Nephron (organoid): ENCODE measurements around the gene SMYD3.

Source experiments
- H3K27ac Mint-ChIP-seq, 3 experiments: 2 replicates each; pipeline ENCODE4 v1.8.0; 2020; ENCODE audit warnings: mixed read lengths in 3 of 3, mild to moderate bottlenecking in 2 of 3, moderate library complexity in 1 of 3
- H3K27me3 Mint-ChIP-seq: 2 replicates; pipeline ENCODE4 v1.8.0; 2021; ENCODE audit warnings: low read depth, mild to moderate bottlenecking, moderate library complexity, mixed read lengths
- H3K36me3 Mint-ChIP-seq: 2 replicates; pipeline ENCODE4 v1.8.0; 2020; ENCODE audit warnings: low read depth, mixed read lengths
- H3K4me1 Mint-ChIP-seq: 2 replicates; pipeline ENCODE4 v1.8.0; 2020; ENCODE audit warnings: mixed read lengths
- H3K4me3 Mint-ChIP-seq, 3 experiments: 2 replicates each; pipeline ENCODE4 v1.8.0; 2020; ENCODE audit warnings: mild to moderate bottlenecking in 3 of 3, mixed read lengths in 3 of 3, moderate library complexity in 2 of 3
- H3K9me3 Mint-ChIP-seq: 2 replicates; pipeline ENCODE4 v1.8.0; 2020; ENCODE audit warnings: mixed read lengths
- TF ChIP-seq, protein P1 (sequence below), 3 experiments: fragments of 200-600 bp; sonication (generic); IDR thresholded peaks; one replicate each; pipeline ENCODE4 v1.5.0; 2021; ENCODE audit warnings: antibody characterized with exemption in 3 of 3; ENCODE audit not compliant: unreplicated experiment in 3 of 3

Gene SMYD3

DNA sequence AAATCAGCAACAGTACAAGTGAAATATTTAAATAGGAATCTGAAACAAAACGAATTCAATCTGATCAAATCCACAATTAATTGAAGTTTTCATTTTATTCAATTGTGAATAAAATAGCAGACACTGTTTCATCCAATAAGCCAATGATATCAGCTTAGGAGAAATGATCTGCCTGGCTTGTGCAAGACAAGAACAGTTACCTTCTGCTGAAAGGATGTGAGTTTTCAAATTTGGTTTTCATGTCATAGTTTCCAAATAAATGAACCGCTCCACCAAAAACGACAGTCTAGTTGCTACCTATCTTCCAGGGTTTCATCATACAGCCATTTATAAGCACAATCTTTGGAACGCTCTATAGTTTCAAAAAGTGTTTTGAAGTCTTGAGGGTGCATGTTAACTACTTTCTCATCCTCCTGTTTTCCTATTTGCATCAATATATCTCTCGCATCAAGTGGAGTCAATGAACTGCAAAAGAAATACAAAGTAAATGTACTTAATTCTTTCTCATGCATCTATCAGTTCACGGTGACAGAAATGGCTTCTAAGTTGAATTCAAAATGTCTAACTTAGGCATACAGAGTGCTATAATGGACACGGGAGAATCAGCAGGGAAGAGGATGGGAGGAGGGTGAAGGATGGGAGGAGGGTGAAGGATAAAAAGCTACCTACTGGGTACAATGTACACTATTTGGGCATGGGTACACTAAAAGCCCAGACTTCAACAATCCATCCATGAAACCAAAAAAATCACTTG, 33.8 kb upstream of the SMYD3 start:
- H3K9me3 Mint-ChIP-seq, result no peaks in the 10 kb centered on the region
- H3K36me3 Mint-ChIP-seq, result peaks cover 28% of the 10 kb centered on the region
- H3K4me1 Mint-ChIP-seq, result no peaks in the 10 kb centered on the region
- H3K27me3 Mint-ChIP-seq, result no peaks in the 10 kb centered on the region
- H3K4me3 Mint-ChIP-seq, result no peak overlapping the region
- H3K27ac Mint-ChIP-seq, result no peak overlapping the region
- TF ChIP-seq, protein P1, sequence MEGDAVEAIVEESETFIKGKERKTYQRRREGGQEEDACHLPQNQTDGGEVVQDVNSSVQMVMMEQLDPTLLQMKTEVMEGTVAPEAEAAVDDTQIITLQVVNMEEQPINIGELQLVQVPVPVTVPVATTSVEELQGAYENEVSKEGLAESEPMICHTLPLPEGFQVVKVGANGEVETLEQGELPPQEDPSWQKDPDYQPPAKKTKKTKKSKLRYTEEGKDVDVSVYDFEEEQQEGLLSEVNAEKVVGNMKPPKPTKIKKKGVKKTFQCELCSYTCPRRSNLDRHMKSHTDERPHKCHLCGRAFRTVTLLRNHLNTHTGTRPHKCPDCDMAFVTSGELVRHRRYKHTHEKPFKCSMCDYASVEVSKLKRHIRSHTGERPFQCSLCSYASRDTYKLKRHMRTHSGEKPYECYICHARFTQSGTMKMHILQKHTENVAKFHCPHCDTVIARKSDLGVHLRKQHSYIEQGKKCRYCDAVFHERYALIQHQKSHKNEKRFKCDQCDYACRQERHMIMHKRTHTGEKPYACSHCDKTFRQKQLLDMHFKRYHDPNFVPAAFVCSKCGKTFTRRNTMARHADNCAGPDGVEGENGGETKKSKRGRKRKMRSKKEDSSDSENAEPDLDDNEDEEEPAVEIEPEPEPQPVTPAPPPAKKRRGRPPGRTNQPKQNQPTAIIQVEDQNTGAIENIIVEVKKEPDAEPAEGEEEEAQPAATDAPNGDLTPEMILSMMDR (IDR thresholded peaks at IDR 0.05; ENCODE audit: unreplicated experiment in 3 of 3), result no peak

DNA sequence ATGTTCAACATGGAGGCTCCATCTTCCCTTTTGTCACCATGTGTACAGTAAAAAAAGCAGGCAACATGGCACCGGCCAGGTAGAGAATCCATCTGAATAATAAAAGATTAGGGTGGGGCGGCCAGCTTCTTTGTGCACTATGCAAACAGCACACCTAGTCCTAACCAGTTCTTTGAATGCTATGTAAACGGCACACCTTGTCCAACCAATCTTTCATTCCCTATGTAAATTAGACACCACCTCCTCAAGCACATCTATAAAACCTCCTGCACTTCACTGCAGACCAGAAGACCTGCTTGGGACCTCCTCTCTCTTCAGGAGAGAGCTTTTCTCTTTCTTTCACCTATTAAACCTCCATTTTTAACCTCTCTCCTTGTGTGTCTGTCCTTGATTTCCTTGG, 30.8 kb upstream of the SMYD3 start:
- TF ChIP-seq, protein P1 (IDR thresholded peaks at IDR 0.05; ENCODE audit: unreplicated experiment in 3 of 3), result no peak
- no peaks in the 10 kb centered on the region for H3K4me1 Mint-ChIP-seq
- no peak overlapping the region for H3K4me3 Mint-ChIP-seq
- no peak overlapping the region for H3K27ac Mint-ChIP-seq
- H3K36me3 Mint-ChIP-seq, result peaks cover 16% of the 10 kb centered on the region
- H3K27me3 Mint-ChIP-seq, result no peaks in the 10 kb centered on the region
- no peaks in the 10 kb centered on the region for H3K9me3 Mint-ChIP-seq

DNA sequence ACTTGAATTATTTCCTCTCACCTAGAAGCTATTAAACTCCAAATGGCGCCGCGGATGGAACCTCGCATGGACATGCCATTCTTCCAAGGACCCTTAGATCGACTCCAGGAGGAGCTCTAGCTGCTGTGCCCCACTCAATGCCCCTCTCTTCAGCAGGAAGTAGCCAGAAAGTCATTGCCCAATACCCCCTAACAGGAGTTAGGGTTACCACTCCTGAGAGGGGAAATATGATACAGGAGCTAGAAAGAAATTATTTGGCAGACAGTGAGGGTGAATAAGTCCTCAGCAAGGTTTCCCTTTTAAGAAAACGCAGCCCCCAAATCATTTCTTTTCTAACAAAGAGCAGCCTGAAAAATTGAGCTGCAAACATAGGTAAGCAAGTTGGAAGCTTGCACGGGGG, 30.4 kb upstream of the SMYD3 start:
- no peak overlapping the region for H3K27ac Mint-ChIP-seq
- no peak overlapping the region for H3K4me3 Mint-ChIP-seq
- no peaks in the 10 kb centered on the region for H3K9me3 Mint-ChIP-seq
- H3K27me3 Mint-ChIP-seq, result no peaks in the 10 kb centered on the region
- H3K4me1 Mint-ChIP-seq, result no peaks in the 10 kb centered on the region
- peaks cover 16% of the 10 kb centered on the region for H3K36me3 Mint-ChIP-seq
- TF ChIP-seq, protein P1 (IDR thresholded peaks at IDR 0.05; ENCODE audit: unreplicated experiment in 3 of 3), result no peak

DNA sequence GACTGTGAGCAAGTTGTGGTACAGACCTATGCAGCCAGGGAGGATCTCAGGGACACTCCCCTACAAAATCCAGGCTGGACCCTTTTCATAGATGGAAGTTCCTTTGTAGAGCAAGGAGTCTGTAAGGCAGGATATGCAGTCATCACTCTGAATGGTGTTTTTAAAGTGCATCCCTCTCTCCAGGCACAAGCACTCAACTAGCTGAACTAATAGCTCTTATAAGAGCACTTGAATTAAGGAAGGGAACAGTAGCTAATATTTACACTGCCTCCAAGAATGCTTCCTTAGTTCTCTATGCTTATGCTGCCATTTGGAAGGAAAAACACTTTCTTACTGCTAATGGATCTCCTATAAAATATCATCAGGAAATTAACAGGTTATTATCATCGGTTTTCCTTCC, 27.0 kb upstream of the SMYD3 start:
- Mint-ChIP-seq H3K27ac (no peak overlapping the region), H3K9me3 (peaks cover 13% of the 10 kb centered on the region), H3K36me3 (peaks cover 7% of the 10 kb centered on the region), H3K27me3 (peaks cover 9% of the 10 kb centered on the region), H3K4me3 (no peak overlapping the region), H3K4me1 (no peaks in the 10 kb centered on the region)
- TF ChIP-seq, protein P1 (IDR thresholded peaks at IDR 0.05; ENCODE audit: unreplicated experiment in 3 of 3), result no peak

DNA sequence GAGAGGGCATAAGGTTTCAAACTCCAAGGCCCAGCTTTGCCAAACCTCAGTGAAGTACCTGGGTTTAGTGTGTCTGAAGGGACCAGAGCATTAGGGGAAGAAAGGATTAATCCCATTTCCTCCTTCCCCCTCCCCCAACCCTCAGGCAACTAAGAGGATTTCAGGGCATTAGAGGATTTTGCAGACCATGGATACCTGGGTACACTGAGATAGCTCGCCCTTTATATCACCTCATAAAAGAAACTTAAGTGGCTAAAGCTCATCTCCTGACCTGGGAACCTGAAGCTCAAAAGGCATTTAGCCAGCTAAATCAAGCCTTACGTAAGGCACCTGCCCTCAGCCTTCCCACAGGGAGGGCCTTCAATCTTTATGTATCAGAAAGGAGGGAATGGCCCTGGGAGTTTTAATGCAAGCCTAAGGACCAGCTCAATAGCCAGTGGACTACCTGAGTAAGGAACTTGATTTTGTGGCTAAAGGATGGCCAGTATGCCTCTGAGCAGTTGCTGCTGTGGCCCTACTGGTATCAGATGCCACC, 26.4 kb upstream of the SMYD3 start:
- Mint-ChIP-seq H3K4me3 (no peak overlapping the region), H3K4me1 (no peaks in the 10 kb centered on the region), H3K27me3 (peaks cover 9% of the 10 kb centered on the region), H3K27ac (no peak overlapping the region), H3K9me3 (peaks cover 17% of the 10 kb centered on the region), H3K36me3 (peaks cover under 1% of the 10 kb centered on the region)
- TF ChIP-seq, protein P1 (IDR thresholded peaks at IDR 0.05; ENCODE audit: unreplicated experiment in 3 of 3), result no peak

DNA sequence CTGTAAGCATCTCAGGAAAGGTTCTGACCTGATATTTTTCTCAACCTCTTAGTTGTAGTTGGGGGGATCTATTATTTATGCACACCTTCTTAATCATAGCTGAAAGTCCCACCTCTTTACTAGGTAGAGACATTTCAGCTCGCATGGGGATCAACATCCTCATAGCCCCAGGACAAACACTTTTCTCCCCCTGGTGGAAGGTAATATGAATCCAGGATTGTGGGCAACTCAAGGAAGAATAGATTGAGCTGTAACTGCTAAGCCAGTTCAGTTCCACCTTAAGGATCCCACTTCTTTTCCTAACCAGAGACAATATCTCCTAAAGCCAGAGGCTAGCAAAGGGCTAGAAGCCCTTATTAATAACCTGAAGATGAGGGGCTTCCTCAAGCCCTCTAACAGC, 25.4 kb upstream of the SMYD3 start:
- H3K9me3 Mint-ChIP-seq, result peaks cover 18% of the 10 kb centered on the region
- H3K36me3 Mint-ChIP-seq, result no peaks in the 10 kb centered on the region
- no peak overlapping the region for H3K27ac Mint-ChIP-seq
- TF ChIP-seq, protein P1 (IDR thresholded peaks at IDR 0.05; ENCODE audit: unreplicated experiment in 3 of 3), result no peak
- H3K4me1 Mint-ChIP-seq, result no peaks in the 10 kb centered on the region
- H3K4me3 Mint-ChIP-seq, result no peak overlapping the region
- peaks cover 10% of the 10 kb centered on the region for H3K27me3 Mint-ChIP-seq
